Measurements from ENCODE around the gene BRCC3.
"Not testable (repeated sequence)": the region's sequence is repeated elsewhere in the genome, so short reads cannot be mapped to it uniquely, and the experiment has no call there.

BRCC3 gene

GRCh38 chrX:155148166-155148565, 76.9 kb downstream of the BRCC3 start:
- not testable (repeated sequence) for DNase-seq

GRCh38 chrX:155148724-155149537, 77.6 kb downstream of the BRCC3 start:
- no peak for DNase-seq

GRCh38 chrX:155169881-155170280, 98.6 kb downstream of the BRCC3 start:
- DNase-seq = no peak
